ENCODE measurements around the gene WWOX. TPM values are rescaled to one million over a fixed set of nuclear protein-coding genes. Genes with fewer than 3 reads are reported as not detected.
A peak's percentile ranks its signal among the peaks of the same experiment; 100 is the strongest.

WWOX gene
- polyA plus RNA-seq, 1 donor from 2014 or later: 25.6 TPM

DNA sequence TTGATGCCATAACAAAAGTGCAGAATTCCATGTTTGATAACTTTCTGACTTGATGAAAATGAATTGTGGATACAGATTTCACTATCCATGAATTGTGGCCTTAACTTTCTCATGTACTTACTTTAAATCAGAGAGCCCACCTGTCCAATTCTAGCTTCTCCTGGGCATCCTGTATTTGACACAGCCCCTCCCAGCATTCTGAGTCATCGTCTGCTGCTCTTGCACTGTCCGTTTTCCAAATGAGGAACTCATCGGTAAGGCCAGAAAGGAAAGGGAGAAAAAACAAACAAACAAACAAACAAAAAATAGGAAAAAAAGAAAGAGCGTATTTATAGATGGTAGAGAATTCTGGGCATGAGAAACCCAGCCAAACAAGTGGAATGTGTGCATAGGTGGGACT is 361.6 kb downstream of the WWOX start:
- Histone ChIP-seq H3K27me3 (ENCODE audit: insufficient read depth, low read depth, low read length) (no peaks in the 10 kb centered on the region), H3K9ac (ENCODE audit: low read length) (no peak overlapping the region), H2AFZ (ENCODE audit: low read depth, low read length) (no peak overlapping the region), H3K9me3 (ENCODE audit: low read length) (no peaks in the 10 kb centered on the region), H3K79me2 (replicated peaks; ENCODE audit: insufficient read depth, low read length) (no peaks in the 10 kb centered on the region), H3K36me3 (ENCODE audit: insufficient read depth, low read length) (no peaks in the 10 kb centered on the region), H3K27ac (ENCODE audit: low read length) (no peak overlapping the region), H3F3A (ENCODE audit: insufficient read depth, low read length, poor library complexity, severe bottlenecking) (peaks cover 13% of the 10 kb centered on the region), H3K4me2 (ENCODE audit: low read length) (no peak overlapping the region), H3K4me3 (ENCODE audit: low read length) (peak overlapping the region; percentile 56), H4K20me1 (ENCODE audit: insufficient read depth) (no peaks in the 10 kb centered on the region), H3K9me2 (ENCODE audit: insufficient read depth, low read length) (no peaks in the 10 kb centered on the region)
- TF ChIP-seq, protein P1, sequence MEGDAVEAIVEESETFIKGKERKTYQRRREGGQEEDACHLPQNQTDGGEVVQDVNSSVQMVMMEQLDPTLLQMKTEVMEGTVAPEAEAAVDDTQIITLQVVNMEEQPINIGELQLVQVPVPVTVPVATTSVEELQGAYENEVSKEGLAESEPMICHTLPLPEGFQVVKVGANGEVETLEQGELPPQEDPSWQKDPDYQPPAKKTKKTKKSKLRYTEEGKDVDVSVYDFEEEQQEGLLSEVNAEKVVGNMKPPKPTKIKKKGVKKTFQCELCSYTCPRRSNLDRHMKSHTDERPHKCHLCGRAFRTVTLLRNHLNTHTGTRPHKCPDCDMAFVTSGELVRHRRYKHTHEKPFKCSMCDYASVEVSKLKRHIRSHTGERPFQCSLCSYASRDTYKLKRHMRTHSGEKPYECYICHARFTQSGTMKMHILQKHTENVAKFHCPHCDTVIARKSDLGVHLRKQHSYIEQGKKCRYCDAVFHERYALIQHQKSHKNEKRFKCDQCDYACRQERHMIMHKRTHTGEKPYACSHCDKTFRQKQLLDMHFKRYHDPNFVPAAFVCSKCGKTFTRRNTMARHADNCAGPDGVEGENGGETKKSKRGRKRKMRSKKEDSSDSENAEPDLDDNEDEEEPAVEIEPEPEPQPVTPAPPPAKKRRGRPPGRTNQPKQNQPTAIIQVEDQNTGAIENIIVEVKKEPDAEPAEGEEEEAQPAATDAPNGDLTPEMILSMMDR (IDR thresholded peaks at IDR 0.05; ENCODE audit: poor library complexity, severe bottlenecking): no peak
- TF ChIP-seq MXI1 (conservative IDR thresholded peaks at IDR 0.05; ENCODE audit: poor library complexity, severe bottlenecking) (no peak), POLR2AphosphoS5 (IDR thresholded peaks at IDR 0.05) (no peak), EP300 (conservative IDR thresholded peaks at IDR 0.05; ENCODE audit: poor library complexity, severe bottlenecking) (no peak)

DNA sequence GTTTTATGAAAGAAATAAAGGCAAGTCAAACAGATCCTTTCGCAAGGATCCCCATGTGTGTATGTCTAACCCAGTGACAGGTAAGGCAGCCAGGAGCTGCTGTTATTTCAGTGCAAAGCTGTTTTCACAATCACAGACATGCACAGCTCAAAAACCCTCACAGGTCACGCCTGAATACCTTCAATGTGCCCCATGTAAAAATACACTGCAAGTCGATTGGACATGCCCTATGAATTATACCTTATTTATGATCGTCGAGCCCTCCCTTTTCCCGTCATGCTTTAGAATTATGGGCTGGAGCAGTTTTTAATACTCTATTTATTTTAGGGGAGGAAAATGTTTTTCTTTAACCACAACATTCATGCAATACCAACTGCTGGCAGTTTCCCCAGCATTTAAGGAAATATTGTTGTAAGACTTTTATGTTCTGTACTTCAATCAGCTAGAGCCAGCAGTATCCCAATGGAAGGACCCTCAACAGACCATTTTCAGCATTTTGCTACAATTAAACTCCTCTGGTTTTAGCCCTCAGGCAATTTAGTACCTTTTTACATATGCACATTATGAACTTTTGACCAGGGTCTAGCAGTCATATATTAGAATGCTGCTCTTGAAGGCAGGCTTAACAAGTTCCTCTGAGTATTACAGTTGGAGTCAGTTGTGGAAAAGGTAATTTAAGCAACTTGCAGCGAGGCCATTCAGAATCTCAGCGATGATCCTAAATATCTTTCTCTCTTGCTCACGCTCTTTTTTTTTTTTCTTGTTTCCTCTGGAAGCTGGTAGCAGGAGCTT is 362.2 kb downstream of the WWOX start:
- H3K9me3 ChIP-seq (ENCODE audit: low read length): no peaks in the 10 kb centered on the region
- H3K4me2 ChIP-seq (ENCODE audit: low read length): peak overlapping the region; percentile 65
- peak overlapping the region; percentile 18 for H3K9ac ChIP-seq (ENCODE audit: low read length)
- H3K27me3 ChIP-seq (ENCODE audit: insufficient read depth, low read depth, low read length): no peaks in the 10 kb centered on the region
- no peaks in the 10 kb centered on the region for H3K79me2 ChIP-seq (replicated peaks; ENCODE audit: insufficient read depth, low read length)
- H4K20me1 ChIP-seq (ENCODE audit: insufficient read depth): no peaks in the 10 kb centered on the region
- no peaks in the 10 kb centered on the region for H3K9me2 ChIP-seq (ENCODE audit: insufficient read depth, low read length)
- no peak overlapping the region for H2AFZ ChIP-seq (ENCODE audit: low read depth, low read length)
- TF ChIP-seq POLR2AphosphoS5 (IDR thresholded peaks at IDR 0.05) (no peak), RAD21 (conservative IDR thresholded peaks at IDR 0.05) (no peak)
- TF ChIP-seq, protein P2, sequence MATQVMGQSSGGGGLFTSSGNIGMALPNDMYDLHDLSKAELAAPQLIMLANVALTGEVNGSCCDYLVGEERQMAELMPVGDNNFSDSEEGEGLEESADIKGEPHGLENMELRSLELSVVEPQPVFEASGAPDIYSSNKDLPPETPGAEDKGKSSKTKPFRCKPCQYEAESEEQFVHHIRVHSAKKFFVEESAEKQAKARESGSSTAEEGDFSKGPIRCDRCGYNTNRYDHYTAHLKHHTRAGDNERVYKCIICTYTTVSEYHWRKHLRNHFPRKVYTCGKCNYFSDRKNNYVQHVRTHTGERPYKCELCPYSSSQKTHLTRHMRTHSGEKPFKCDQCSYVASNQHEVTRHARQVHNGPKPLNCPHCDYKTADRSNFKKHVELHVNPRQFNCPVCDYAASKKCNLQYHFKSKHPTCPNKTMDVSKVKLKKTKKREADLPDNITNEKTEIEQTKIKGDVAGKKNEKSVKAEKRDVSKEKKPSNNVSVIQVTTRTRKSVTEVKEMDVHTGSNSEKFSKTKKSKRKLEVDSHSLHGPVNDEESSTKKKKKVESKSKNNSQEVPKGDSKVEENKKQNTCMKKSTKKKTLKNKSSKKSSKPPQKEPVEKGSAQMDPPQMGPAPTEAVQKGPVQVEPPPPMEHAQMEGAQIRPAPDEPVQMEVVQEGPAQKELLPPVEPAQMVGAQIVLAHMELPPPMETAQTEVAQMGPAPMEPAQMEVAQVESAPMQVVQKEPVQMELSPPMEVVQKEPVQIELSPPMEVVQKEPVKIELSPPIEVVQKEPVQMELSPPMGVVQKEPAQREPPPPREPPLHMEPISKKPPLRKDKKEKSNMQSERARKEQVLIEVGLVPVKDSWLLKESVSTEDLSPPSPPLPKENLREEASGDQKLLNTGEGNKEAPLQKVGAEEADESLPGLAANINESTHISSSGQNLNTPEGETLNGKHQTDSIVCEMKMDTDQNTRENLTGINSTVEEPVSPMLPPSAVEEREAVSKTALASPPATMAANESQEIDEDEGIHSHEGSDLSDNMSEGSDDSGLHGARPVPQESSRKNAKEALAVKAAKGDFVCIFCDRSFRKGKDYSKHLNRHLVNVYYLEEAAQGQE (IDR thresholded peaks at IDR 0.05; ENCODE audit: borderline replicate concordance): no peak
- no peaks in the 10 kb centered on the region for H3K36me3 ChIP-seq (ENCODE audit: insufficient read depth, low read length)
- peak overlapping the region; percentile 56 for H3K4me3 ChIP-seq (ENCODE audit: low read length)
- H3F3A ChIP-seq (ENCODE audit: insufficient read depth, low read length, poor library complexity, severe bottlenecking): peaks cover 13% of the 10 kb centered on the region
- H3K27ac ChIP-seq (ENCODE audit: low read length): peak overlapping the region; percentile 56

Measured in neural cell (in vitro differentiated cells).